Measurements from ENCODE around the gene CYB5RL.
A peak's percentile ranks its signal among the peaks of the same experiment; 100 is the strongest.

Gene CYB5RL

GRCh38 chr1:54157401-54157800 lies 42.4 kb downstream of the CYB5RL start:
- DNase-seq = no peak

- DNase-seq = no peak
These were observed 42.8 kb downstream of the CYB5RL start for GRCh38 chr1:54156986-54157385.

GRCh38 chr1:54156201-54156600 lies 43.6 kb downstream of the CYB5RL start:
- DNase-seq = no peak

DNA sequence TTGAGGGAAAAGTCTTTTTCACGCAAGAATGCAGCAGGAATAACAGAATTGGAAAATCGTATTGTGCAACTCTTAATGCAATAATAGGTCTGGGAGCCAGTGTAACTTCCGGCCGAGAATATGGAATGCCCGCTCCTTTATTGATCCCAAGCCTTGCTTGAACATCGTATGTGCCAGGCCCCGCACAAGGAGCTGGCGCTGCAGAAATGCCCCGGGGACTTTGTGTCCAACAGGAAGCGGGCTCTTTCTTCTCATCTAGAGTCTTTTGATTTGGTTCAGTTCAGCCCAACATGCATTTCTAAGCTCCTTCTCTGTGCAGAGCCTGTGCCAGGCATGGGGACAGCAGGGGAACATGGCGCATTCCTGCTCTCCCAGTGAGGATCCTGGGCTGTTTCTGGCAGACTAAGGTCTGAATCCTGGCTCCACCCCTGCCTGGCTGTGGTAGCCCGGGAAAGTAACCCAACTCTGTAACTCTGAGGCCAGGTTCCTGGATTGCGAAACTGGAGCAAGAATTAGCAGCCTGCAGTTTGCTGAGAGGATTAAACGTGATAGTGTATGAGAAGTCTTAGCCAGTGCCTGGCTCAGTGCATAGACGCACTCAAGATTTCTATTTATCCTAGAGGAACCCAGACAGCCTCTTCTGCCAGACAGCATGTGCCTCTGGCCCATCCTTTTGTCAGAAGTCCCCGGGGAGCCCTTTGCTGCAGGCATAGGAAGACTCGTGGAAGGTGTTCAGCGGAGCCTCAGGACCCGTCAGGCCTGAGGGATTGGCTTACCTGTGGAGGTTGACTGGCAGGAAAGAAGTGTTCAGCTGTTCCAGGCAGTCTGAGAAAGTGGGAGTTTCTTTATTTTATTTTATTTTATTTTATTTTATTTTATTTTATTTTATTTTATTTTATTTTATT lies 46.0 kb downstream of the CYB5RL start:
- peak in 1 of 2 experiments; percentile 58 for DNase-seq

GRCh38 chr1:54152696-54153095 lies 47.1 kb downstream of the CYB5RL start, which contains the start of gene CDCP2:
Gene CDCP2 (minus strand): TSS chr1:54153000. CDS start chr1:54152922, 78 bp downstream.
- DNase-seq = no peak

GRCh38 chr1:54151013-54151412 lies 48.8 kb downstream of the CYB5RL start:
- DNase-seq = no peak
